Measurements from ENCODE around the gene TP63. TPM values are rescaled to one million over a fixed set of nuclear protein-coding genes. Genes with fewer than 3 reads are reported as not detected.
"Not testable (repeated sequence)": the region's sequence is repeated elsewhere in the genome, so short reads cannot be mapped to it uniquely, and the experiment has no call there.

The TP63 gene
- total RNA-seq, 2 donors from 2014 or later: not detected

DNA sequence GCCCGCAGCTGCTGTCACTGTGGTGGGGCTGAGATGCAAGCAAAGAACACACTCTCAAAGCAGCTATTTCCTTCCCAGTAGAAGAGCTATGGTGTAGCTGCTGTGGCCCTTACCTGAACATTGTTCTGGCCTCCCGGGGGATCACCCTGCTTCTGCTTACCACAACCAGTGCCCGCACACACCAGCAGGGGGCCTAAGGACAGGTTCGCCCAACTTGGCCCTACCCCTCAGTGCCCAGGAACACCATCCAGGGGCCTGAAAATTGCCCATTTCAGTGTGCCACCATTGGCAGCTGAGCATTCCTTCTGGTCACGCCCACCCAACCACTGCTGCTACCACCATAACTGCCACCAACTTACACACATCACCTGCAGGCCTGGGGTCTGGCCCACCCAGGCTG, 113.0 kb downstream of the TP63 start:
- intact Hi-C loops (cut with DNase I): no loop called here
- no peak for ATAC-seq
- WGBS, 2 donors: 92 to 93% methylated on average over 5 of the region's 5 CpGs

DNA sequence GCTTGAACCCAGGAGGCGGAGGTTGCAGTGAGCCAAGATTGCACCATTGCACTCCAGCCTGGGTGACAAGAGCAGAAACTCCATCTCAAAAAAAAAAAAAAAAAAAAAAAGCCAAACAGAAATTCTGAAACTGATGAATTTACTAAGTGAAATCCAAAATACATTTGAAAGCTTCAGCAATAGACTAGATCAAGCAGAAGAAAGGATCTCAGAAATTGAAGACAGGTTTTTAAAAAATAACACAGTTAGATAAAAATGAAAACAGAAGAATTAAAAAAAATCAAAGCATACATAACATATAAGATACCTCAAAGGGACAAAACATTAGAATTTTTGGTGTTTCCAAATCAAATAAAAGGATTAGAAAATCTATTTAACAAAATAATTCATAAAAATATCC, 114.4 kb downstream of the TP63 start:
- Histone ChIP-seq H3K9me3 (no peaks in the 10 kb centered on the region), H3K4me1 (no peaks in the 10 kb centered on the region), H3K4me3 (no peak overlapping the region), H3K36me3 (replicated peaks in 1 of 2; ENCODE audit: insufficient read depth in 1 of 2, low read depth in 2 of 2) (no peaks in the 10 kb centered on the region), H3K27me3 (no peaks in the 10 kb centered on the region), H3K27ac (no peak overlapping the region)
- WGBS, 2 donors: 75 to 100% methylated on average over 1 of the region's 1 CpG
- no peak for ATAC-seq
- TF ChIP-seq POLR2A (IDR thresholded peaks at IDR 0.05): no peak
- TF ChIP-seq, protein P1, sequence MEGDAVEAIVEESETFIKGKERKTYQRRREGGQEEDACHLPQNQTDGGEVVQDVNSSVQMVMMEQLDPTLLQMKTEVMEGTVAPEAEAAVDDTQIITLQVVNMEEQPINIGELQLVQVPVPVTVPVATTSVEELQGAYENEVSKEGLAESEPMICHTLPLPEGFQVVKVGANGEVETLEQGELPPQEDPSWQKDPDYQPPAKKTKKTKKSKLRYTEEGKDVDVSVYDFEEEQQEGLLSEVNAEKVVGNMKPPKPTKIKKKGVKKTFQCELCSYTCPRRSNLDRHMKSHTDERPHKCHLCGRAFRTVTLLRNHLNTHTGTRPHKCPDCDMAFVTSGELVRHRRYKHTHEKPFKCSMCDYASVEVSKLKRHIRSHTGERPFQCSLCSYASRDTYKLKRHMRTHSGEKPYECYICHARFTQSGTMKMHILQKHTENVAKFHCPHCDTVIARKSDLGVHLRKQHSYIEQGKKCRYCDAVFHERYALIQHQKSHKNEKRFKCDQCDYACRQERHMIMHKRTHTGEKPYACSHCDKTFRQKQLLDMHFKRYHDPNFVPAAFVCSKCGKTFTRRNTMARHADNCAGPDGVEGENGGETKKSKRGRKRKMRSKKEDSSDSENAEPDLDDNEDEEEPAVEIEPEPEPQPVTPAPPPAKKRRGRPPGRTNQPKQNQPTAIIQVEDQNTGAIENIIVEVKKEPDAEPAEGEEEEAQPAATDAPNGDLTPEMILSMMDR (IDR thresholded peaks at IDR 0.05): no peak
- intact Hi-C loops (cut with DNase I): no loop called here
- DNase-seq: no peak

More for the DNA sequence above, 113.0 kb downstream of the TP63 start:
- Histone ChIP-seq H3K27me3 (no peaks in the 10 kb centered on the region), H3K27ac (no peak overlapping the region), H3K4me1 (no peaks in the 10 kb centered on the region), H3K4me3 (no peak overlapping the region), H3K9me3 (no peaks in the 10 kb centered on the region), H3K36me3 (replicated peaks in 1 of 2; ENCODE audit: insufficient read depth in 1 of 2, low read depth in 2 of 2) (no peaks in the 10 kb centered on the region)
- no peak for DNase-seq
- TF ChIP-seq POLR2A (IDR thresholded peaks at IDR 0.05): no peak
- TF ChIP-seq, protein P1 (IDR thresholded peaks at IDR 0.05): no peak

DNA sequence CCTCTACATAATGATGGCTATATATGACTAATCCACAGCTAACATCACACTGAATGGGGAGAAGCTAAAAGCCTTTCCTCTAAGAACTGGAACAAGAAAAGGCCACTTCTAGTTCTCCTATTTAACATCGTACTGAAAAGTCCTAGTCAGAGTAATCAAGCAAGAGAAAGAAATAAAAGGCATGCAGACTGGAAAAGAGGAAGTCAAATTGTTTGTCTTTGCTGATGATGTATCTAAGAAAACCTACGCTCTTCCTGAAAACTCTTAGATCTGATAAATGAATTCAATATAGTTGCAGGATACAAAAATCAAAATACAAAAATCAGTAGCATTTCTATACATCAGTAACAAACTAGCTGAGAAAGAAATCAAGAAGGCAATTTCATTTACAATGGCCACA, 116.9 kb downstream of the TP63 start:
- DNase-seq: no peak
- no peak for TF ChIP-seq POLR2A (IDR thresholded peaks at IDR 0.05)
- TF ChIP-seq, protein P1 (IDR thresholded peaks at IDR 0.05): no peak
- H3K9me3 ChIP-seq: no peaks in the 10 kb centered on the region
- no peak for ATAC-seq
- WGBS, 2 donors: 50 to 72% methylated on average over 2 of the region's 2 CpGs
- intact Hi-C loops (cut with DNase I): no loop called here
- no peak overlapping the region for H3K4me3 ChIP-seq
- no peaks in the 10 kb centered on the region for H3K36me3 ChIP-seq (replicated peaks in 1 of 2; ENCODE audit: insufficient read depth in 1 of 2, low read depth in 2 of 2)
- no peak overlapping the region for H3K27ac ChIP-seq
- H3K27me3 ChIP-seq: no peaks in the 10 kb centered on the region
- no peaks in the 10 kb centered on the region for H3K4me1 ChIP-seq

DNA sequence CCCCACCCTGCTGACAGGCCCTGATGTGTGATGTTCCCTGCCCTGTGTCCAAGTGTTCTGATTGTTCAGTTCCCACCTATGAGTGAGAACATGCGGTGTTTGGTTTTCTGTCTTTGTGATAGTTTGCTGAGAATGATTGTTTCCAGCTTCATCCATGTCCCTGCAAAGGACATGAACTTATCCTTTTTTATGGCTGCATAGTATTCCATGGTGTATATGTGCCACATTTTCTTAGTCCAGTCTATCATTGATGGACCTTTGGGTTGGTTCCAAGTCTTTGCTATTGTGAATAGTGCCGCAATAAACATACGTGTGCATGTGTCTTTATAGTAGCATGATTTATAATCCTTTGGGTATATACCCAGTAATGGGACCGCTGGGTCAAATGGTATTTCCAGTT, 119.8 kb downstream of the TP63 start:
- ATAC-seq; DNase-seq; H3K27me3 ChIP-seq; H3K27ac ChIP-seq; H3K36me3 ChIP-seq (replicated peaks in 1 of 2; ENCODE audit: insufficient read depth in 1 of 2, low read depth in 2 of 2); H3K9me3 ChIP-seq; intact Hi-C loops (cut with DNase I); H3K4me3 ChIP-seq; H3K4me1 ChIP-seq: not testable (repeated sequence)
- 91 to 92% methylated on average over 4 of the region's 4 CpGs for WGBS, 2 donors

DNA sequence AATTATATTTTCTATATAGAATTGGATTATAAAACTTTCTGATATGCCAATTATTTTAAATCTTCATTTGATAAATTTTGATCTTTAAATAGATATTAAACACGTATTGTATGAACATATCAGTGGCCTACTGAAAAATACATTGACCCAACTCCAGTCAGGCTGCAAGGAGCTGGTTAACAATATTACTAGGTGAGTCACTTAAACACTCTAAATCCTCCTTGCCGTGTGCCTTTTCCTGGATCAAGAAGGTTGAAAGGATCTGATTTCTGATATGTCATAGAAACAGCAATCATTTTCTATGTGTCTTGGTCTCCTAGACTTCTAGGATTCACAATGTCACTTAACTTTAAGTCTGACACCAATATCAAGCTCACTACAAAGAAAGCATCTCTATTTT, 123.2 kb downstream of the TP63 start:
- Histone ChIP-seq H3K36me3 (replicated peaks in 1 of 2; ENCODE audit: insufficient read depth in 1 of 2, low read depth in 2 of 2) (no peaks in the 10 kb centered on the region), H3K27me3 (no peaks in the 10 kb centered on the region), H3K27ac (no peak overlapping the region), H3K4me3 (no peak overlapping the region), H3K9me3 (no peaks in the 10 kb centered on the region), H3K4me1 (no peaks in the 10 kb centered on the region)
- intact Hi-C loops (cut with DNase I): no loop called here
- DNase-seq (no peak), ATAC-seq (no peak)
- 58 to 74% methylated on average over 2 of the region's 2 CpGs for WGBS, 2 donors
- no peak for TF ChIP-seq POLR2A (IDR thresholded peaks at IDR 0.05)
- TF ChIP-seq, protein P1 (IDR thresholded peaks at IDR 0.05): no peak

All from body of pancreas (tissue), 4 donors.